SHP77 (cell line): ENCODE measurements around the gene MBNL1.

Source experiments
- DNase-seq, 2 experiments: peaks; one replicate each; lab custom pipeline; 2025; lab: John Stamatoyannopoulos, UW

Gene MBNL1

DNA sequence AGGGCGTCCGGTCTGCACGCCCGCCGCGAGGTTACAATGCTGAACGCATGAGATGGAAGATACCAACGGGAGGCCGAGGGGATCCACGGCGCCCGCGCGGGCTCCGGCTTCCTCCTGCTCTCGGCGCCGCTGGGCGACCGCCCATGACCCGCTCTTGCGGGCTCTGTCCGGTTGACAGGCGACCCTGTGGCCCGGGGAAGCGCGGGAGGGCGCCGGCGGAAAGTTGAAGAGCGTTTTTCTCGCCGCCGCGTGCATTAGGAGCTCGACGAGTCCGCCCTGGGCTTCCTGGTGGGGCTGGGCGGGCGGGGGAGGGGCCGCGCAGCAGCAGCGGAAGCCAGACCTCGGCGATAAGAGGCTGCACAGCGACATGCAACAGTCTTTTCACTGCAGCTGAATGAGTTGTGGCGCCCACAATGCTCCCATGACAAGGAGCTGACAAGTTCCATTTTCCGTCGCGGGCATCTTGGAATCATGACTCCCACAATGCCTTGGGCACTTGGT, at the start of gene MBNL1:
Gene MBNL1, plus strand, starts transcription at position 375 of the 501 bp plus-strand sequence. CDS start 31,265 bp downstream, outside the sequence.
- DNase-seq: peak; percentile 63 to 82

DNA sequence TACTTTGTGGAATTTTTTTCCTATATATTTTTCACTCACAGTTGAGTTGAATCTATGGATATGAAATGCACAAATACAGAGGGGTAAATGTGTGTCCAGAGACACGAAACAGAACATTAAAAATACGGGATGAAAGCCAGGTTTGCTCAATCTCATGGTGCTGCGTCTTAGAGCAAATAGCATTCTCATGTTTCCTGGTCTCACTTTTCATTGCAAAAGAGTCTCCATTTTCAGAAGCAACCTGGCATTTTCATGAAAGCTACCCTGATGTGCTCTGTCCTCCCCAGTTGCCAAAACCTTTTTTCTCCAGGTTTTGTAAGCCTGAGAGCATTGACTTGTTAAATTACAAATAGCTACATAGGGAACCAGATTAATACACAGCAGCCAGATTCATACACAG, 49.5 kb upstream of the MBNL1 start:
- DNase-seq: no peak

- DNase-seq: no peak
Measured at GRCh38 chr3:152219769-152220255, 48.9 kb upstream of the MBNL1 start.

- DNase-seq: no peak
Measured at GRCh38 chr3:152222327-152222726, 46.4 kb upstream of the MBNL1 start.

DNA sequence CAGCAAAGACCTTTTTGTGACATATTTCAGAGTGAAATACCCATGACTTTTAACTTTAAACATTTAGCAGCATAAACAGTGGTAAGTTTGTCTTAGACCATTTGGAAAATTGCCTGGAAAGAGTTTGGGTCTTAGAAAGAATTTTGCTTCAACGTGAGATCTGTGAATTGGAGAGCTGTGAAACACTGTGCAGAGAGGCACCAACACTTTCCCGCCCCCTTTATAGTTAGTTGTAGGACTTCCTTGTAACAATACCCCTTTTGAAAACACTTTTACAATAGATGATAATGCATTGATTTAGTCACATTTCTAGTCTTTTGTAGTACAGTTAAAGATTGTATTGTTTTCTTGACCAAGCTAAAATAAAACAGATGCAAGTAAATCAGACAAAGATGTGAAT, 43.5 kb upstream of the MBNL1 start:
- no peak for DNase-seq

- DNase-seq: no peak
Measured at GRCh38 chr3:152226176-152226575, 42.6 kb upstream of the MBNL1 start.

DNA sequence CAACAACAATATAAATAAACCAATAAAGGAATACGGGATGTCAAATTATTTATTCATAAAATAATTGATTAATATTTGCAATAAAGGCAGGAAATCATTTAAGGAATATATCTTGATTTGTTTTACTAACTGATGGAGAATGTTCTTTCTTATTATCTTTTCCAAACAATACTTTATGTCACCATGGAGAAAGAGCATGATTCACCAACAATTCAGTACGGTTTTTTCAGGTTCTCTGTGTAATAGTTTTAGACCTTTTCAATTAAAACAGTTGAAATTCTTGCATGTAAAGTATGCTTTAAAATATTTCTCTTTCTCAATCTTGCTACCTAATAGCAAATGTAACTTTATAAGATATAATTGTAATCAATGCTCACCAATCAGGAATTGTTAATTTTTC, 41.7 kb upstream of the MBNL1 start:
- no peak for DNase-seq

GRCh38 chr3:152229692-152230091, 39.0 kb upstream of the MBNL1 start:
- no peak for DNase-seq

- DNase-seq: no peak
Measured at GRCh38 chr3:152230370-152230769, 38.4 kb upstream of the MBNL1 start.

GRCh38 chr3:152232001-152232400, 36.7 kb upstream of the MBNL1 start:
- no peak for DNase-seq

DNA sequence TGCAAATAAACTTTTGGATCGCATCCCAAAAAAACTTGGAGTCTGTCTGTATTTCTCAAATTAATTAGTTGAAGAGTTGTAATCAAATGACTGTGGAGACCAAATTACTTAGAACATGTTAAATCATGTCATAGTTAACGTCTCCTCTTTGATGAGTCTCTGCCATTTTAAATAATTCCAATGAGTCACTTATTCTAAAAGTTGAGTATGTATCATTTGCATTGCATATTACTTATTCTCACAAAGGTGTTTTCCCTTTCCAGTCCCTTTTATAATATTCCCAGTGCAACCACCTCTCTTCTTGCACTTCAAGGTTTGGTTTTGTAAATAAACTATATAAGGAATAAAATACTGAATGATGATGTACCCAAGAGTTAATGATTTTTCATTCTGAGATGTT, 36.0 kb upstream of the MBNL1 start:
- no peak for DNase-seq

DNA sequence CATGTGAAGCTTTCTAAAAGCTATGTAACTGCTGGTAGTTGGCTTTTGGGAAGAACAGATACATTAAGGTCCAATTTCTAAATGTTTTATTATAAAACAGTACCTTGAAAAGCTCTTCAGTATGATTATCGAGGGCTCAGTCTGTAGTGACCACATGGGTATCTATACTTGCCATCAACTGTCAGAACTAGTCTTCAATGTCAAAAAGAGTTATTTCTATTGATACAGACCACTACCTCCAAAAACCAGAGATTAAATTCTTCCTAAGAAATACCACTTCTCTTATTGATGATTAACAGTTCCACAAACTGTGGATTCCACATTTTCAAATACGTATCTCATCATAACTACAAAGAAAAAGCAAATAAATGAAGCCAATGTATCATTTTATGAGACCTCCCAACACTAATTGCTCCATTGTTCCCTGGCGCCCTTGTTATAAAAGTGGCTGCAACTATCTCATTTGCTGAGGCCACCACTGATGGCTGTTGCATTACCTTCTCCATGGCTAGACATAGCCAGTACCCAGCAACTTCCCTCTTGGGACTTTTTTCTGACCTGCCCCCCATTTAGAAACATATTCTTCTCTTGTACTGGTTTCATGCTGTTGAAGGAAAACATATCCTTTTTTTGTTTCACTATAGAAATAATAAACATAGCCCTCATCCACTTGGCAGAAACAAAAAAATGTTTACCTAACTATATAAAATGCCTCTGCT, 33.9 kb upstream of the MBNL1 start:
- no peak for DNase-seq

- DNase-seq: no peak
Measured at GRCh38 chr3:152235709-152236298, 32.9 kb upstream of the MBNL1 start.

- DNase-seq: no peak
Measured at GRCh38 chr3:152236716-152237115, 32.0 kb upstream of the MBNL1 start.

DNA sequence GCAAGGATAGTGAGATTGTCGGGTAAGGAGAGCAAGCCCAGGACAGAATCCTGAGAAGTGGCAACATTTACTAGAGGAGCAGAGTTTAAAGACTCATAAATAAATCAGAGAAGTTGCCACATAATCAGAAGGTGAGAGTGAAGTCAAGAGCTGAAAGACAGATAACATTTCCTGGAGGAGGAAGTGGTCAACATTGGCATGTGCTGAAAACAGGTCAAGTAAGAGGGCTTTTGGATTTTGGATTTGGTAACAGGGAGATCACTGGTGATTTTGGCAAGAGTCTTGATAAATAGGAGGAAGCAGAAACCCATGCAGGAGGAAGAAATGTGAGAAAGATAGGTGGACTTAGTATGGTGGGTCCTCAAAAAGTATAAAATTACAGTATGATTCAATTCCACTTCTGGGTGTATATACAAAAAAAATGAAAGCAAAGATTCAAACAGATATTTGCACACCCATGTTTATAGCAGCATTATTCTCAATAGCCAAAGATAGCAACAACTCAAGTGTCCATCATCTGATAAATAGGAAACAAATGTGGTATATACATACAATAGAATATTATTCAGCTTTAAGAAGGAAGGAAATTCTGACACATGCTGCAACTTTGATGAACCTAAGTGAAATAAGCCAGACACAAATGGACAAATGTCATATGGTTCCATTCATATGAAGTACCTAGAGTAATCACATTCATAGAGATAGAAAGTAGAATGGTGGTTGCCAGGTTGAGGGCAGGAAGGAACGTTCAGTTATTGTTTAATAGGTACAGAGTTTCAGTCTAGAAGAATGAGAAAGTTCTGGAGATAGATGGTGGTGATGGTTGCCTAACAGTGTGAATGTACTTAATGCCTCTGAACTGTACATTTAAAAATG, 27.3 kb upstream of the MBNL1 start:
- DNase-seq: no peak

DNA sequence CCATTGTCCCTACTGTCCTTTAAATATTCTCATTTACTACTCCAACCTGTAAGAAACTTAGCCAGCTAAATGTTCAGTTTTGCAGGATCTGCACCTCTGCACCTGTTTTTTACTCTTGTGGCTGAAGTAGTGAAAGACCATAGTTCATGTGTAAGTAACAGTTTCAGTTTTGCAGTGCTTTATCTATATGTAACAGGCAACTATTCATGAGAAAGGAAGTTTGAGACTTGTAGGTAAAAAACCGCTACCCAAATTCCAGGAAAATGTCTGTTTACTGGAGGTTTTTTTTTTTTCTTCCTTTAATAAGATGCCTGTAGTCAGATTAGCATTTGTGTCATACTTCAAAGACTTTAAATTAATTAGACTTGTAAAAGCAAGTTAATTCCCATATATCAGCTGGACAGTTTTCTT, 25.4 kb upstream of the MBNL1 start:
- DNase-seq: no peak

GRCh38 chr3:152243721-152244516, 24.8 kb upstream of the MBNL1 start:
- no peak for DNase-seq

- no peak for DNase-seq
Measured at GRCh38 chr3:152244517-152244888, 24.2 kb upstream of the MBNL1 start.

DNA sequence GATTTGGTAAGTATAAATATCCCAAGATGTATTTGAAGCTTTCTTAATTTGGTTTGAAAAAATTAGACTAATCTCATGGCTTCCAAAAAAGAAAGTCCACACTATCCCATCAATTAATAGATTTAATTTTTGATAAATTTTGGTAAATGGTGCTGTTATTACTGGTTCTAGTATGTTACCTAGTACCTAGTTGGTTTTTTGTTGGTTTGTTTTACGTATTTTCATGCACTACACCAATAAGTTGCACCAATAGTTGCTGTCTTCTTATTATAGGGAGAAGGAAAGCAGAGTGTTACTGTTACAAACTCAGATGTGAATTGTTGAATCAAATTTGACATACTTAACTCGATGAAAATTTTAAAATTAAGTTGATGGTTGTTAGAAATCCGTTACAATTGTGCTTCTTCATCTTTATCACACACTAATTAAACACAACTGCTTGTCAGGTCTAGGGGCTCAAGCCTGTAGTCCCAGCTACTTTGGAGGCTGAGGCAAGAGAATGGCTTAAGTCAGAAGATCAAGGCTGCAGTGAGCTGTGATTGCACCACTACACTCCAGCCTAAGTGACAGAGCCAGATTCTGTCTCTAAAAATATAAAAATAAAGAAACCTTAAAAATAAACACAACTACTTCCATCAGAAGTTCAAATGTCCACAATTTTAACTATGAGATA, 23.1 kb upstream of the MBNL1 start:
- DNase-seq: no peak

DNA sequence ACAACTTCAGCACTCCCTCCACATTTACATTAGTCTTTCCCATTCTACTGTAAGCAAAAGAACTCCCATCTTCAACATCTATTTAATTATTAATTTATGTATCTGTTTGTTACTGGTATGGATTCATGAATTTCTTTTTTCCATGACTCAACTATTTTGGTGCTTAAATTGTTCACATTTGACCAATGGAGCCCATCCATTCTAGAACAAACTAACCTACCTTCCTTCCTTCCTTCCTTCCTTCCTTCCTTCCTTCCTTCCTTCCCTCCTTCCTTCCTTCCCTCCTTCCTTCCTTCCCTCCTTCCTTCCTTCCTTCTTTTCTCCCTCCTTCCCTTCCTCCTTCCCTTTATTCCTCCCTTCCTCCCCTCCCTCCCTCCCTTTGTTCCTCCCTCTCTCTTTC, 16.8 kb upstream of the MBNL1 start:
- no peak for DNase-seq

GRCh38 chr3:152252755-152253154, 16.0 kb upstream of the MBNL1 start:
- no peak for DNase-seq
